Kidney glomerular epithelial cell (primary cell): ENCODE measurements around the gene SPDYE2.
"Not testable (repeated sequence)": the region's sequence is repeated elsewhere in the genome, so short reads cannot be mapped to it uniquely, and the experiment has no call there.

Experiments
- DNase-seq: peaks from one replicate; lab custom pipeline; 2025; lab: John Stamatoyannopoulos, UW

Gene SPDYE2

DNA sequence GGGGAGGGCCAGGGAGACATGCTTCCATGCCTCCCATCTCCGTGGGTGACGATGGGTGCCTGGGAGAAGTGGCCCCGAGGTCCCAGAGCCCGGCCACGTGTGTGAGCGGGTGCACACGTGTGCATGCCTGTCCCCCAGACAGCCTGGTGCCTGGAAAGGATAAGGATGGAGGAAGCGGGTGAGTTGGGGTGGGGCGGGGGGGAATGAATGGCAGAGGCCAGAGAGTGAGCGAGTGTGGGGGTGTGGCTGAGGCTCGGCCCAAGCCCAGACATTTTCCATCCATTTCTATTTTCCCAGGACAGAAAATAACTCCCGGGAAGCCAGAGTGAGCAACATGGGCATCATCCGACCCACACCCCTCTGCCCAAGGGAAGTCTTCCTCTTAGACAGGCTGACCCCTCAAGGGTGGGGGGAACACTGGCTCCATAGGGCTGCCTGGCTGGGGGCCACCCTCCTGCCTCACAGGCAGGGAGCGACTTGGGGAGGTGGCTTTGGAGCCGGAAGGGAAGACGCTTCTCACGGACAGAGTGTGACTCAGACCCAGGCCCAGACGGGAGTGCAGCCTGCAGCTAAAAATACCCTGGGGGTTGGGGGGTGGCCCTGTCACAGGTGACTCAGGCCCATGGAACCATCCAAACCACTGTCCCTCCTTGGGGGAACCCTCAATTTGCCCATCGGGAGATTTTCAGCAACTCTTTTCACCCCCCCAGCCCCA lies 53.6 kb downstream of the SPDYE2 start:
- DNase-seq: not testable (repeated sequence)

DNA sequence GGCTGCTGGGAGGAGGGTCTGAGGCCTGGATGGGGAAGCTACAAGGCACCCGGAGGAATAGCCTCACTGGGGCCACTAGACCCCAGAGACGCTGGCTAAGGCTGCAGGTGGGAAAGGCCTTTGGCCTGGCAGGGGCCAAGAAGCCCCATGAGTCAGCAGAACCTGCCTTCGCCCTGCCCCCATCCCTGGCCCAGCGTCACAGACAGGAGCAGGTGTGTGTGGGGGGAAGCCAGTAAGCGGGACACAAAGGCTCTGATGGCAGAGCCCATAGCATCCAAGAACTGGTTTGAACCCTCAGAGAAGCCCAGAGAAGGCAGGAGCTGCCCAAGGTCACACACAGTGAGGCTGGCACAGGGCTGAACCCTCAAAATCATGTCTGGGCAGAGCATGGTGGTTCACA lies 55.8 kb downstream of the SPDYE2 start:
- not testable (repeated sequence) for DNase-seq

DNA sequence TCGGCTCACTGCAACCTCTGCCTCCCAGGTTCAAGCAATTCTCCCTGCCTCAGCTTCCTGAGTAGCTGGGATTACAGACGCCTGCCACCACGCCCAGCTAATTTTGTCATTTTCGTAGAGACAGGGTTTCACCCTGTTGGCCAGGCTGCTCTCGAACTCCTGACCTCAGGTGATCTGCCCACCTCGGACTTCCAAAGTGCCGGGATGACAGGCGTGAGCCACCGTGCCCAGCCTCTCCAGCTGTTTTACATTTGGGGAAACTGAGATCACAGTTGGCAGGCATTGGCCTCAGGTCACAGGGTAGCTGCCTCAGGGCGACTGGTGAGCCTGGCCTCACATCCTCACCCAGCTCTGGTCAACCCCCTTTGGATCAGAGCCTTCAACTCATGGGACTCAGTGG lies 58.7 kb downstream of the SPDYE2 start:
- not testable (repeated sequence) for DNase-seq

- not testable (repeated sequence) for DNase-seq
These were observed 59.4 kb downstream of the SPDYE2 start for GRCh38 chr7:102610441-102610840.

GRCh38 chr7:102611013-102611674 lies 60.1 kb downstream of the SPDYE2 start:
- not testable (repeated sequence) for DNase-seq

- DNase-seq: not testable (repeated sequence)
These were observed 60.8 kb downstream of the SPDYE2 start for GRCh38 chr7:102611675-102612325.
